Endothelial cell of umbilical vein (primary cell): ENCODE measurements around the gene ASB7.

Source experiments
- EZH2 ChIP-seq: IDR thresholded peaks from 2 replicates; pipeline ENCODE4 v1.6.1; 2012; ENCODE audit warnings: borderline replicate concordance, low read depth, mild to moderate bottlenecking, moderate library complexity, low read length, inconsistent platforms; ENCODE audit not compliant: severe bottlenecking
- FOS ChIP-seq: IDR thresholded peaks from 2 replicates; pipeline ENCODE4 v1.6.1; 2011; ENCODE audit warnings: mild to moderate bottlenecking, low read length, moderate library complexity, borderline replicate concordance; ENCODE audit not compliant: insufficient read depth
- GATA2 ChIP-seq: IDR thresholded peaks from 2 replicates; pipeline ENCODE4 v1.7.0; 2011; ENCODE audit warnings: low read depth, mild to moderate bottlenecking, moderate library complexity, mixed read lengths, low read length; ENCODE audit not compliant: insufficient read length, insufficient read depth
- JUN ChIP-seq: IDR thresholded peaks from 2 replicates; pipeline ENCODE4 v1.6.1; 2011; ENCODE audit warnings: borderline replicate concordance, low read depth; ENCODE audit not compliant: insufficient read length, insufficient read depth
- MYC ChIP-seq: IDR thresholded peaks from one replicate; pipeline ENCODE4 v1.6.1; 2011; ENCODE audit warnings: mild to moderate bottlenecking, low read depth, low read length
- POLR2A ChIP-seq: IDR thresholded peaks from 2 replicates; pipeline ENCODE4 v1.6.1; 2012; ENCODE audit warnings: low read depth, mild to moderate bottlenecking, control low read depth, low read length
- POLR2AphosphoS5 ChIP-seq: IDR thresholded peaks from 2 replicates; pipeline ENCODE4 v1.6.1; 2012; ENCODE audit warnings: low read depth, mild to moderate bottlenecking, control low read depth, low read length, moderate library complexity; ENCODE audit not compliant: insufficient read depth
- TF ChIP-seq, protein P1 (sequence below), 2 donors: IDR thresholded peaks; 1 replicate in 1 of 2; 2 replicates in 1 of 2; pipeline ENCODE4 v1.5.1; 2011; ENCODE audit warnings: low read length in 2 of 2, mild to moderate bottlenecking in 2 of 2, moderate library complexity in 2 of 2, control low read depth in 1 of 2, inconsistent platforms in 1 of 2, low read depth in 1 of 2; ENCODE audit not compliant: insufficient read depth in 1 of 2; ENCODE audit errors: extremely low read depth in 1 of 2
- TF ChIP-seq, protein P2 (sequence below): IDR thresholded peaks from 2 replicates; pipeline ENCODE4 v1.6.1; 2011; ENCODE audit not compliant: insufficient read depth, insufficient read length

DNA sequence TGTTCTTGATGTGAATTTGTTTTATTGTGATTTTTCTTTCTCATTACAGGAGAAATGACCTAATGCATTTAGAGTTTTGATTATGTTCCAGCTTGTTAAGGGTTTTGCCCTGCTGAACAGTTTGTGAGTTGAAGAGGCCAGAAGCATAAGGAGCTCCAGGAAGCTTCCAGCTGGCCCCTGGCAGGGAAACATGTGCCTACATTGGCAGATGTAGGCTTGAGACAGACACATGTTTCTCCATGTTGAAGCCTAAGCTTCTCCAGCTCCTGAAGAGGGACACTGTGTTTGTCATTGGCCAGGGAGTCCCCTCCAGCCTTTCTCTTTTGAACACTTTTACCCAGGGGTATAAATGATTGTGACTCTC lies 88.4 kb downstream of the ASB7 start:
- no peak for TF ChIP-seq GATA2
- no peak for TF ChIP-seq EZH2
- TF ChIP-seq, protein P1, sequence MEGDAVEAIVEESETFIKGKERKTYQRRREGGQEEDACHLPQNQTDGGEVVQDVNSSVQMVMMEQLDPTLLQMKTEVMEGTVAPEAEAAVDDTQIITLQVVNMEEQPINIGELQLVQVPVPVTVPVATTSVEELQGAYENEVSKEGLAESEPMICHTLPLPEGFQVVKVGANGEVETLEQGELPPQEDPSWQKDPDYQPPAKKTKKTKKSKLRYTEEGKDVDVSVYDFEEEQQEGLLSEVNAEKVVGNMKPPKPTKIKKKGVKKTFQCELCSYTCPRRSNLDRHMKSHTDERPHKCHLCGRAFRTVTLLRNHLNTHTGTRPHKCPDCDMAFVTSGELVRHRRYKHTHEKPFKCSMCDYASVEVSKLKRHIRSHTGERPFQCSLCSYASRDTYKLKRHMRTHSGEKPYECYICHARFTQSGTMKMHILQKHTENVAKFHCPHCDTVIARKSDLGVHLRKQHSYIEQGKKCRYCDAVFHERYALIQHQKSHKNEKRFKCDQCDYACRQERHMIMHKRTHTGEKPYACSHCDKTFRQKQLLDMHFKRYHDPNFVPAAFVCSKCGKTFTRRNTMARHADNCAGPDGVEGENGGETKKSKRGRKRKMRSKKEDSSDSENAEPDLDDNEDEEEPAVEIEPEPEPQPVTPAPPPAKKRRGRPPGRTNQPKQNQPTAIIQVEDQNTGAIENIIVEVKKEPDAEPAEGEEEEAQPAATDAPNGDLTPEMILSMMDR (IDR thresholded peaks at IDR 0.05; ENCODE audit: extremely low read depth in 1 of 2, insufficient read depth in 1 of 2, low read depth in 1 of 2, low read length in 2 of 2): no peak
- TF ChIP-seq MYC: no peak
- TF ChIP-seq POLR2A: no peak
- no peak for TF ChIP-seq POLR2AphosphoS5
- TF ChIP-seq, protein P2, sequence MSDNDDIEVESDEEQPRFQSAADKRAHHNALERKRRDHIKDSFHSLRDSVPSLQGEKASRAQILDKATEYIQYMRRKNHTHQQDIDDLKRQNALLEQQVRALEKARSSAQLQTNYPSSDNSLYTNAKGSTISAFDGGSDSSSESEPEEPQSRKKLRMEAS: no peak
- TF ChIP-seq FOS: no peak
- TF ChIP-seq JUN: no peak
